ENCODE data around the gene AOC2.

DNA sequence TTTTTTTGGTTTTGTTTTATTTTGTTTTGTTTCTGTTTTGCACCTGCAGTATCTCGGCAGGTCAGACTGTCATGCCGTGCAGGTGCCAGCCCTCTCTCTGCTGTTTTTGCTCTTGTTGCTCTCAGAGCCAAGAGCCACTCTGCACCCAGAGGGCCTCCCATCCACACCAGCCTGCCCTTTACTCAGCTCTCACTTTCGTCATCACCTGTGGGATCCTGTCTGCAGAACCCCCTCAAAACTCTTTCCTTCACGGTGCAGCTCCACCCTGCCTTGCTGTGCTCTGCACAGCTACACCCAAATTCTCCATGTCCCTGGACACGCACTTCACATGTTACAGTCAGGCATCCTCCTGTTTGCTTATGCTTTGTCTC lies 9.2 kb downstream of the AOC2 start:
- no peak for TF ChIP-seq SUZ12 (IDR thresholded peaks at IDR 0.05)
- no peak for TF ChIP-seq FOXK2 (IDR thresholded peaks at IDR 0.05)
- TF ChIP-seq ARNT (IDR thresholded peaks at IDR 0.05) = no peak
- TF ChIP-seq LEF1 (IDR thresholded peaks at IDR 0.05; ENCODE audit: borderline replicate concordance) = no peak
- TF ChIP-seq, protein P1, sequence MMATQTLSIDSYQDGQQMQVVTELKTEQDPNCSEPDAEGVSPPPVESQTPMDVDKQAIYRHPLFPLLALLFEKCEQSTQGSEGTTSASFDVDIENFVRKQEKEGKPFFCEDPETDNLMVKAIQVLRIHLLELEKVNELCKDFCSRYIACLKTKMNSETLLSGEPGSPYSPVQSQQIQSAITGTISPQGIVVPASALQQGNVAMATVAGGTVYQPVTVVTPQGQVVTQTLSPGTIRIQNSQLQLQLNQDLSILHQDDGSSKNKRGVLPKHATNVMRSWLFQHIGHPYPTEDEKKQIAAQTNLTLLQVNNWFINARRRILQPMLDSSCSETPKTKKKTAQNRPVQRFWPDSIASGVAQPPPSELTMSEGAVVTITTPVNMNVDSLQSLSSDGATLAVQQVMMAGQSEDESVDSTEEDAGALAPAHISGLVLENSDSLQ (IDR thresholded peaks at IDR 0.05) = no peak
- no peak for TF ChIP-seq ZNF384 (IDR thresholded peaks at IDR 0.05)
- TF ChIP-seq L3MBTL2 (conservative IDR thresholded peaks at IDR 0.05) = no peak
- no peak for TF ChIP-seq TARDBP (IDR thresholded peaks at IDR 0.05)
- no peak for TF ChIP-seq SP1 (IDR thresholded peaks at IDR 0.05)
- no peak for TF ChIP-seq NFRKB (IDR thresholded peaks at IDR 0.05)

Data from HEK293T (cell line).